Skeletal muscle satellite cell (primary cell): Measurements from ENCODE around the gene HGFAC. TPM values are rescaled to one million over a fixed set of nuclear protein-coding genes. Genes with fewer than 3 reads are reported as not detected.

ENCODE experiments used
- H3K27me3 ChIP-seq: 2 replicates; pipeline ENCODE4 v1.7.0; 2013; ENCODE audit warnings: low read length; ENCODE audit not compliant: control insufficient read depth, insufficient read depth
- H3K36me3 ChIP-seq: 2 replicates; pipeline ENCODE4 v1.7.0; 2013; ENCODE audit warnings: mild to moderate bottlenecking, control low read depth, low read length; ENCODE audit not compliant: insufficient read depth
- H3K4me1 ChIP-seq: 2 replicates; pipeline ENCODE4 v1.7.0; 2013; ENCODE audit warnings: low read length; ENCODE audit not compliant: control insufficient read depth, insufficient read depth
- H3K4me2 ChIP-seq: 2 replicates; pipeline ENCODE4 v1.7.0; 2013; ENCODE audit warnings: mild to moderate bottlenecking, low read length
- H3K4me3 ChIP-seq: 2 replicates; pipeline ENCODE4 v1.7.0; 2013; ENCODE audit warnings: low read length
- H3K9ac ChIP-seq: 2 replicates; pipeline ENCODE4 v1.7.0; 2013; ENCODE audit warnings: mild to moderate bottlenecking, low read depth, low read length, moderate library complexity
- H3K9me3 ChIP-seq: replicated peaks from 2 replicates; pipeline ENCODE4 v1.7.0; 2013; ENCODE audit warnings: mild to moderate bottlenecking, control low read depth, low read length
- total RNA-seq: library from RNA; depleted of rRNA; stranded (reverse); fragments of >200 nt; gene quantifications from 2 replicates; pipeline ENCODE4 v1.2.3, GENCODE V29; 2012; rRNA removed

The HGFAC gene
- total RNA-seq, result not detected in 2 replicates

DNA sequence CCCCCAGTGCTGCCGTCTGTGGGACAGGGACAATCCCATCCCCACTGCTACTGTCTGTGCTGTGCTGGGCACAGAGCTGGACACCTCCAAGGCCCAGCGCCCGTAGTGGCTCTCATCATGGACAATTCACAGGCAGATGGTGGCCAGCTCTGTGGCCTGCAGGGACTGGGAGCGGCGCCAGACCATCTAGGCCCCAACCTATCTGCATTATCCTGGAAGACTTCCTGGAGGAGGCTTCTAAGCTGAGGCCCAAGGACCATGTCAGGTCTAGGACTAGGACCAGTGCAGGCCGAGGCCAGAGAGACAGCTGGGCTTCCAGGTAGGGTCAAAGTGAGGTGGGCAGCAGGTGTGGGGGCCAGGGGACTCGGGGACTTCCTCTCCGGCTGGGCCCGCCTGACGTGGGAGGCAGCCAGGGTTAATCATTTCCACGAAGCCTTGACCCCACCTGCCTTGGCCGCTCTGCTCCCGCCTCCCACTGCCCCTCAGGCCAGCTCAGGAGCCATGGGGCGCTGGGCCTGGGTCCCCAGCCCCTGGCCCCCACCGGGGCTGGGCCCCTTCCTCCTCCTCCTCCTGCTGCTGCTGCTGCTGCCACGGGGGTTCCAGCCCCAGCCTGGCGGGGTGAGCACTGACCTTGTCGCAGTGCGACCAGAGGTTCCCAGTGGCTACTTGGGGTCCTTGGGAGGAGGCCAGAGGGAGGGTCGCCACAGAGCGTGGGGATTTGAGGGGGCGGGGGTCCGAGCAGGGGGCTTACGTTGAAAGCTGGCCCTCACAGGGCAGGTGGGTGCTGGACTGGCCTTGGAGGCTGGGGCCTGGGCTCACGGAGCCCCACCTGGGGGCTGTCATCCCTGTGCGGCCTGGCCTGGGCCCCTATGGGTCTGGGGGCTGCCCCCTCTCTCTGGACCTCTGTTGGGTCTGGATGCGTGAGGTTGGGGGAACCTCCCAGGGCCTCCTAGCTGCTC is at the start of gene HGFAC:
Gene HGFAC, plus strand, starts transcription at position 468 of the 959 bp plus-strand sequence. Its CDS starts 34 bp downstream, at position 502.
- Histone ChIP-seq H3K36me3 (no peaks in the 10 kb centered on the region), H3K4me3 (no peak within 1 kb of the TSS), H3K4me2 (no peak within 1 kb of the TSS), H3K4me1 (peaks cover 9% of the 10 kb centered on the region), H3K9ac (no peak within 1 kb of the TSS), H3K9me3 (no peaks in the 10 kb centered on the region), H3K27me3 (no peaks in the 10 kb centered on the region)

DNA sequence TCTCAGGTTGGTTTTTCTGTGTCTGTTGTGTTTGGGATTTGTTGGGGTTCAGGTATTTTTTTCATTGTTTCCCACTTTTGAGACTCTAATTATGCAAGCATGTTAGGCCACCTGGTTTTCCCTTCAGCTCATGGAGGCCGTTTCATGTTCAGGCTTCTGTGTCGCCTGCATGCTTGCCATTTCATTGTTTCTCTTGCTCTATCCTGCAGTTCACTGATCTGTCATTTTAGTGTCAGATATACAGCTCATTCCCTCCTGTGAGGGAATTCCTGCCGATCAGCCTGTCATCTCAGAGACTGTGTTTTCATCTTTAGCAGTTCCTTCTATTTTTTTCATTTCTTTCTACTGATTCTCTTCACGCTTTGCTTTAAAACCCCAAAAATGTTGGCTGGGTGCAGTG is 49.4 kb upstream of the HGFAC start:
- Histone ChIP-seq H3K9ac (no peak overlapping the region), H3K36me3 (no peaks in the 10 kb centered on the region), H3K9me3 (no peaks in the 10 kb centered on the region), H3K4me1 (peaks cover 24% of the 10 kb centered on the region), H3K4me3 (no peak overlapping the region), H3K4me2 (no peak overlapping the region), H3K27me3 (no peaks in the 10 kb centered on the region)

DNA sequence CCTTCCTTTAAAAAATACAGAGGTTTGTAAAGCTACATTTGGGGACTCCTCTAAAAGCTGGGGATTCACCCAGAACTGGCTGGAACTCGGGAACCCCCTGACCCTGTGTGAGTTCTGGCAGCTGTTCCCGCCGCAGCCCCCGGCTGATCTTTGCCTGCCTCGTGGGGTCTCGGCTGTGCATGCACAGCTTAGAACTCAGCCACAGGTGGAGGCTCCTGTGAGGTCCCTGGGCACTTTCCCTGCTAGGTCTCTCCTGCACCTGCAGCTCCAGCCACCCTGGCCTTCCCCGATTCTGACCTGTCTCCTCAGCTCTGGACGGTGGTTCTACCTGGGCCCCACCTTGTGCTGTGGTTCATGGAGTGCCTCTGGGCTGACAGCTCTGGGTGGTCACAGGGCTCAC is 48.6 kb upstream of the HGFAC start:
- H3K4me2 ChIP-seq, result no peak overlapping the region
- H3K9ac ChIP-seq, result no peak overlapping the region
- peaks cover 15% of the 10 kb centered on the region for H3K4me1 ChIP-seq
- no peak overlapping the region for H3K4me3 ChIP-seq
- H3K27me3 ChIP-seq, result no peaks in the 10 kb centered on the region
- H3K36me3 ChIP-seq, result no peaks in the 10 kb centered on the region
- H3K9me3 ChIP-seq, result no peaks in the 10 kb centered on the region

DNA sequence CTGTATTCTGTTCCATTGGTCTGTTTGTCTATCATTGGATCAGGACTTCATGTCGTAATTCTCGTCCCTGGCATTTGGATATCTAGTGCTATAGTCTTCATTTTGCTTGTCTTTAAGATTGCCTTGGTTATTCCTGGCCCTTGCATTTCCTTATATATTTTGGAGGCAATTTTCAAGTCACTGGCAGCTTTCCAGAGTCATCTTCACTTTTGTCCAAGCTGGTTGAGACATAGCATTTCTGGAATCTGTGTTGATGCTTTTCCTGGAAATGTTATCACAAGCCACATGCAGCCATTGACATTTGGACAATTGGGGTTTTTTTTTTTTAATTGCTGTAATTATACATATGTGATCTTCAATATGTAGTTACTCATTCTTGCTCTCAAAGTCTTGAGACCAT is 45.2 kb upstream of the HGFAC start:
- no peaks in the 10 kb centered on the region for H3K27me3 ChIP-seq
- H3K4me2 ChIP-seq, result no peak overlapping the region
- no peaks in the 10 kb centered on the region for H3K9me3 ChIP-seq
- H3K4me1 ChIP-seq, result peaks cover 4% of the 10 kb centered on the region
- no peaks in the 10 kb centered on the region for H3K36me3 ChIP-seq
- H3K9ac ChIP-seq, result no peak overlapping the region
- no peak overlapping the region for H3K4me3 ChIP-seq

DNA sequence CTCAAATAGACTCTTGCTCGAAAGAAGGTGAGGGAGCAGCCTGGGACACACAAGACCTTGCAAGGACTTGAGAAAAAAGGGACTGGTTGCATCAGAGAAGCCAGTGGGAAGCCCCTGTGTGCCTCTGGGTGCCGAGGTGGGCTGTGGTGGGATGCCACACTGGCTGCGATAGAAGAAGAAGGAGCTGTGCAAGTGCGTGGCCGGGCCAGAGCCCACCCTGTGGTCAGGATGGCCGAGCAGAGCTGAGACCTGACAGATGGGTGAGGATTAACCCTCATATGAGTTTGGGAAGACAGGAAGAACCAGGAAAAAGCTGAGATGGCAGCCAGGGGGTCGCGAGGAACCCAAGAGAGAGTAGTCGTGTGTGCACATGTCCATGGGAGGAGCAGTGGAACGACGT is 44.6 kb upstream of the HGFAC start:
- H3K36me3 ChIP-seq, result no peaks in the 10 kb centered on the region
- no peak overlapping the region for H3K4me2 ChIP-seq
- no peaks in the 10 kb centered on the region for H3K27me3 ChIP-seq
- H3K4me1 ChIP-seq, result peaks cover 9% of the 10 kb centered on the region
- no peaks in the 10 kb centered on the region for H3K9me3 ChIP-seq
- H3K9ac ChIP-seq, result no peak overlapping the region
- no peak overlapping the region for H3K4me3 ChIP-seq

DNA sequence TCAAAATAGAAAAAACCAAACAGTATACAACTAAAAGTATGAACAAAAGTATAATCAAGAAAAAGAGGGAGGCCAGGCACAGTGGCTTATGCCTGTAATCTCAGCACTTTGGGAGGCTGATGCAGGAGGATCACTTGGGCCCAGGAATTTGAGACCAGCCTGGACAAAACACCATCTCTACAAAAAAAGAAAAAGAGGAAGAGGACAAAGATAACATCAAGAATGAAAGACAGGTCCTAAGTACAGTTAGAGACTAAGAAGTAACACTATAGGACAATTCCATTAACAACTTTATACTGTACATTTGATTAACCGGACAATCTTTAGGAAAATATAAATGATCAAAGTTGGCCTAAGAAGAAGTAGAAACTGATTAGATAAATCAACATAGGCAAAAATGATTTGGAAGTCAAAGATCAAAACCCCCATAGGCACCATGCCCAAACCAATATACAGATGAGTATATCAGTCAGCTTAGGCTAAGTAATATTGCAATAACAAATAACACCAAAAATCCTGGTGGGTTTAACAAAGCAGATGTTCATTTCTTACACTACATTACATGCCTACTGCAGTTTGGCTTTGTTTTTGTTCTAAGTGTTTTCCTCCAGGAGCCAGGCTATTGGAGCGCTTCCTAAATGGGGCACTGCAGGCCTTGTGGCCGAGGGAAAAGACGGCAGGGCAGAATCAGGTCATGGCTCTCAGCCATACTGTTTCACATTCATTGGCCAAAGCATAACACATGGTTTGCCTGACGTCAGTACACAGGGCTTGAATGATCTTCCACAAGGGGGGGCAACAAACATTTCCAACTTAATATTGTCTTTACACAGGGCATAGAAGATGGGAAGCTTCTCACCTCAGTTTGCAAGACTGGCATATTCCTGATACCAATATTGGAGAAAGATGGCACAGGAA is 42.2 kb upstream of the HGFAC start:
- Histone ChIP-seq H3K4me3 (no peak overlapping the region), H3K36me3 (no peaks in the 10 kb centered on the region)

DNA sequence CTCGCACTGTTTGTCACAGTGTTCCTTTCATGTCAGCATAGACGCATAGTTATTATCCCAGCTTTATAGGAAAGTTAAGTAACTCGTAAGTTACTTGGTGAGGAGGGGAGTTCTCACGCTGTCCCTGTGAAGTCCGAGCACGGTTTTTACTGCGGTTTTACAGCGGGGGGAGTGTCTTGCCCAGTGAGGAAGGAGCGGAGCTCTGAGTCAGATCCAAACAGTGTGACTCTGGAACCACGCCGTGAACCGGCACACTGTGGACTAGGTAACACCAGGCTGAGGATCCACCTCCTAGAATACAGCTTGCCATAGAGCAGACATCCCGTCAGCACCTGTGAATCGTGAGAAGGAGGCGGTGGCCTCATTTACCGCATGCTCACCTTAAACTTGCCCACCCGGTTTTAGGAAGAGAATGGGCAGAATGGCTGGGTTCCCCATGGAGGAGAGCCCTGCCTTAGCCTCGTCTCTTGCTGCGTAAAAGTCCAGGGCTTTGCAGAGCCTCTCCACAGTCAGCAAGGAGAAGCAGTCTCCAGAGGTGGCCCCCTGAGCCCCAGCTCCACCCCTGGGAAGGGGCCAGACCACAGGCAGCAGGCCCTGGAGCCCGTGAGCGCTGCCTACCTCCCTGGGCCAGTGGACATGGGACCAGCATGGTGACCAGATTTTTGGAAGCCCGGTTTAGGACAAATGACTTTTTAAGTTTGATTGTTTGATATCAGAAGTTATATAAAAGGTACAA is 40.2 kb upstream of the HGFAC start:
- H3K27me3 ChIP-seq, result no peaks in the 10 kb centered on the region
- no peaks in the 10 kb centered on the region for H3K36me3 ChIP-seq
- peaks cover 21% of the 10 kb centered on the region for H3K4me1 ChIP-seq
- no peaks in the 10 kb centered on the region for H3K9me3 ChIP-seq
- no peak overlapping the region for H3K9ac ChIP-seq
- H3K4me2 ChIP-seq, result no peak overlapping the region
- no peak overlapping the region for H3K4me3 ChIP-seq

More for the DNA sequence above, 42.2 kb upstream of the HGFAC start:
- Histone ChIP-seq H3K9me3 (no peaks in the 10 kb centered on the region), H3K27me3 (no peaks in the 10 kb centered on the region), H3K9ac (no peak overlapping the region), H3K4me2 (no peak overlapping the region), H3K4me1 (peaks cover 21% of the 10 kb centered on the region)

DNA sequence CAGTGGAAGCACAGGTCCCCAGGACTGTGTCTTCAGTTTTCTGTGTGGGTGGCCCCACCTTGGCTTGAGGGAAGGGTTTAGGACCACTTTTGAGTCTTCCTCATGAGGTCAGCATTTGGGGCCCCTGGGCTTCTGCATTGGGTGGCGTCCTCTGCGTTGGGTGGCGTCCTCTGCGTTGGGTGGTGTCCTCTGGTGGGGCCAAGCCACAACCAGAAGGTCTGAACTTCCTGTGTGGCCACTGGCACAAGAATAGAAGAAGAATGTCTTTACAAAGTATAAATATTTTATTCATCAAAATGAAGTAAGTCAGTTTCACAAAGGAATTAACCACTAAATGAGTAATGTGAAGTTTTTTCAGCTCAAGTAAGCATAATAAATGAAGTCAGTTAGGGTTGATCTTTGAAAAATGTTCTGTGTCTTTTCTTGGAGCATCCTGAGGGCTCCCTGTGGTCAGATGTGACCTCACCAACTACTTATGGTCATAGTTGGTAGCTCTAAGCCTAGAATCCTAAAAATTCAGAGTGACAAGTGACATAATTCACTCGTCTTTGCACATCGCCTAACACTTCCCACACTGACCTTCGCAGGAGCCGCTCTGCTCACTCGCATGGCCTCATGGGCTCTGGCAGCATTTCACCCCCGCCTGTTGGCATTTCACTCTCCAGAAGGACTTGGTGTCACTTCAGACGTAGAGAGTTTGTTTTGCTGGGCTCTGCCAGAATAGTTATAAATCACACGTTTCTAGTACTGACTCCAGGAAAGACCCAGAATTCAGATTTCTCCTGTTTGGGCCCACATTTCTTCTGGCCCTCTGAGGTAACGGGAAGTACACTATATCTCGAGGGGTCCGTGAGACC is 39.0 kb upstream of the HGFAC start:
- no peaks in the 10 kb centered on the region for H3K9me3 ChIP-seq
- no peaks in the 10 kb centered on the region for H3K36me3 ChIP-seq
- H3K4me1 ChIP-seq, result peaks cover 21% of the 10 kb centered on the region
- peak overlapping the region; percentile 52 for H3K9ac ChIP-seq
- H3K4me2 ChIP-seq, result peak overlapping the region; percentile 52
- peak overlapping the region; percentile 45 for H3K4me3 ChIP-seq
- no peaks in the 10 kb centered on the region for H3K27me3 ChIP-seq

DNA sequence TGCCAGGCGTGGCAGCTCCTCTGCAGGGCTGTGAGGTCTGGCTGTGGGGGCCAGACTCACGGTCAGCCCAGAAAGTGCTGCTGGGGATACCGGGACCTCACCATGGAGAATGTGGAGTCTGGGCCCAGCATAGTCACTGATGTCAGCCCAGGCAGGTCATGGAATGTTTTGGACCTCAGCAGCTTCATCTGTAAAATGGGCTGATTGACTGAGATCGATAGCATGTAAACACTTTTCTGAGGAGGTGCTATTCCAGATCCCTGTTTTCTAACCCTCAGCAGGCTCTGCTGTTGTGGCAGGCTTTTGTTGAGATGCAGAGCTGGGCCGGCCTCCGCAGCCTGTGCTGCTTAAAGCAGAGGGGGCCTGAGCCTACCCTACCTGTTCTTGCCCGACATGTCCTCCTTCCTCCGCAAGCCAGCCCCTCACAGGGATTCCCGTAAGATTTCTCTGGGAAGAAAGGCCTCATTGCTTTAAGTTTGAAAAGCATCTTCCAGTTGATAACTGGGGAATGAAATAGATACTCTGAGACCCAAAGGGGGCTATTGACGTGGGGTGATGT is 38.3 kb upstream of the HGFAC start:
- Histone ChIP-seq H3K4me2 (peak overlapping the region; percentile 6), H3K9ac (peak overlapping the region; percentile 52), H3K4me3 (no peak overlapping the region), H3K36me3 (no peaks in the 10 kb centered on the region), H3K9me3 (no peaks in the 10 kb centered on the region), H3K4me1 (peaks cover 21% of the 10 kb centered on the region), H3K27me3 (no peaks in the 10 kb centered on the region)

DNA sequence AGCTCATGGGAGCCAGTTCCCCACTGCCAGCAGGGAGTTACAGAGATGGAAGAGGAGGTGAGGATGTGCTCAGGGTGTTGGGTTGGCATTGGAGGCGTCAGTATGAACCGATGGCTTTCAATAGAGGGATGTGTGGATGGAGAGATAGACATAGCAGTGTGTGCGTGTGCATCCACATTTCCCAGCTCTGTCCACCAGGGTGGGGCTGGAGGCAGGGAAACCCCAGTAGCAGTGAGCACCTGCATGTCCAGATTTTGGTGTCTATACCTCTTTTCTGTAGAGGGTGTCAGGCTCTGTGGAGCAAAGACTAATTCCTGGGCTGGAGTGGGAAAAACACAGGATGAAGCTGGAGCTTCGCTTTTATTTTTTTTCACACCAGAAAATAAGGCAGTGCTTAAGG is 37.2 kb upstream of the HGFAC start:
- H3K4me2 ChIP-seq, result no peak overlapping the region
- peaks cover 21% of the 10 kb centered on the region for H3K4me1 ChIP-seq
- no peak overlapping the region for H3K4me3 ChIP-seq
- no peaks in the 10 kb centered on the region for H3K9me3 ChIP-seq
- no peak overlapping the region for H3K9ac ChIP-seq
- H3K27me3 ChIP-seq, result no peaks in the 10 kb centered on the region
- H3K36me3 ChIP-seq, result no peaks in the 10 kb centered on the region
